Heart left ventricle (tissue), 16 donors: ENCODE data around the gene MGAT5. TPM values are rescaled to one million over a fixed set of nuclear protein-coding genes. Genes with fewer than 3 reads are reported as not detected.

Experiments
- ATAC-seq, 4 donors: fragments of 200-7000 bp; cut with Tn5 transposase; one replicate each; pipeline ENCODE4 v1.9.1; 2020 to 2022; ENCODE audit warnings: moderate library complexity in 4 of 4, mild to moderate bottlenecking in 3 of 4, moderate number of reproducible peaks in 1 of 4
- DNase-seq, 5 donors: peaks; one replicate each; pipeline ENCODE4 v3.0.0-alpha.2; 2020
- H3K27ac ChIP-seq, 12 donors: fragments of 200-600 bp; sonication (generic) in 4 of 12; one replicate each; pipeline versions ENCODE4 v1.5.0 to v1.8.0; 2016 to 2022; ENCODE audit warnings: mild to moderate bottlenecking in 2 of 12
- H3K27me3 ChIP-seq, 9 donors: fragments of 200-600 bp; sonication (generic) in 2 of 9; one replicate each; pipeline versions ENCODE4 v1.5.1 to v1.8.0; 2016 to 2022; ENCODE audit warnings: mild to moderate bottlenecking in 3 of 9
- H3K36me3 ChIP-seq, 9 donors: fragments of 200-600 bp; sonication (generic) in 2 of 9; one replicate each; pipeline versions ENCODE4 v1.5.0 to v1.8.0; 2018 to 2022; ENCODE audit warnings: mild to moderate bottlenecking in 2 of 9
- H3K4me1 ChIP-seq, 12 donors: fragments of 200-600 bp; sonication (generic) in 4 of 12; one replicate each; pipeline versions ENCODE4 v1.5.0 to v1.8.0; 2016 to 2022; ENCODE audit warnings: mild to moderate bottlenecking in 3 of 12
- H3K4me3 ChIP-seq, 12 donors: fragments of 200-600 bp; sonication (generic) in 4 of 12; one replicate each; pipeline versions ENCODE4 v1.5.0 to v1.8.0; 2017 to 2022; ENCODE audit warnings: mild to moderate bottlenecking in 9 of 12, moderate library complexity in 4 of 12
- H3K9me3 ChIP-seq, 12 donors: fragments of 200-600 bp; sonication (generic) in 4 of 12; one replicate each; pipeline versions ENCODE4 v1.5.0 to v1.8.0; 2016 to 2022; ENCODE audit warnings: mild to moderate bottlenecking in 1 of 12
- CTCF ChIP-seq, 12 donors: fragments of 200-600 bp; sonication (generic) in 4 of 12; IDR thresholded peaks; one replicate each; pipeline versions ENCODE4 v1.5.0 to v1.8.0; 2018 to 2022; ENCODE audit warnings: antibody characterized with exemption in 12 of 12, mild to moderate bottlenecking in 5 of 12
- POLR2A ChIP-seq, 2 donors: fragments of 450-650 bp; IDR thresholded peaks; one replicate each; pipeline ENCODE4 v1.6.1; 2017; ENCODE audit warnings: antibody characterized with exemption in 2 of 2, mild to moderate bottlenecking in 2 of 2, moderate library complexity in 2 of 2
- WGBS, 4 donors: extraction: QIAGEN DNeasy Blood & Tissue Kit in 2 of 4; methylation state at CpG; one replicate each; pipeline versions ENCODE4 v1.1.5 to v1.1.7; 2013 to 2018; 5-methylcytosine and 5-hydroxymethylcytosine counted together
- intact Hi-C, 10 donors: fragments of 100-400 bp; cut with DNase I; formaldehyde crosslinking; loops; one replicate each; pipeline versions ENCODE4 v1.11.1 to v1.14.2; 2022
- polyA plus RNA-seq, 2 donors: library from polyadenylated mRNA; stranded (reverse); fragments of 200-250 nt; gene quantifications; one replicate each; pipeline ENCODE4 v1.2.3, GENCODE V29; 2013
- total RNA-seq, 9 donors: library from RNA; depleted of rRNA in 2 of 9; stranded (reverse); fragments of >200 nt in 2 of 9; fragmentation: NEBNext Ultra II Directional in 3 of 9; extraction: Animal tissue kit (Norgen Biotek cat#: 25700) in 3 of 9; gene quantifications; one replicate each; pipeline versions ENCODE4 v1.1.0 to v1.2.4, GENCODE V29; 2016 to 2023
- donor health status: ischemic (EF 13 %, LVEDD 7.1; RV severe dilation, severe dysfunction).
- donor health status: healthy with polysubstance abuse.
- donor health status: DM: no; HTN: yes; CAD: no.
- donor health status: DM: no; HTN: no; CAD: no.
- donor health status: ischemic (EF 25% LVEDD 6.9; RV normal size, moderate dysfunction).
- donor health status: ischemic (EF 25% LVEDD 5.7; RV mildly dilated, moderate dysfunction).
- donor health status: healthy.
- donor health status: DM: yes; HTN: yes; CAD: no.
- donor health status: ischemic (EF 35%, LVEDD 5.7; RV mildly dilated, moderate dysfunction).
- donor health status: nonischemic (EF 11% LVEDD 7.7; RV severe dilation, severe dysfunction).
- donor health status: DM: yes; HTN: yes; CAD: no.
- donor health status: PGD.
- donor health status: ischemic (EF 29% LVEDD 5.4; RV normal size, mild dysfunction).
- donor health status: nonischemic (EF 23%, LVEDD 6.1; RV moderate dilation, normal function).

MGAT5 gene
- total and polyA plus RNA-seq, 11 donors, result 9.7 to 116 (median 79.3) TPM

GRCh38 chr2:134435936-134436335, 182.1 kb downstream of the MGAT5 start:
- Histone ChIP-seq H3K4me1 (peaks cover 0 to 1% (median 0%) of the 10 kb centered on the region in 12 donors), H3K27me3 (no peaks in the 10 kb centered on the region), H3K27ac (no peak overlapping the region), H3K4me3 (no peak overlapping the region), H3K9me3 (no peaks in the 10 kb centered on the region), H3K36me3 (peaks cover 0 to 82% (median 65%) of the 10 kb centered on the region in 9 donors)
- TF ChIP-seq POLR2A (IDR thresholded peaks at IDR 0.05) (no peak), CTCF (IDR thresholded peaks at IDR 0.05) (no peak)
- intact Hi-C loops, result no loop called here
- DNase-seq (no peak), ATAC-seq (no peak)

GRCh38 chr2:134436706-134437105, 182.8 kb downstream of the MGAT5 start:
- DNase-seq (no peak), ATAC-seq (no peak)
- peaks cover 0 to 76% (median 61%) of the 10 kb centered on the region in 9 donors for H3K36me3 ChIP-seq
- no peak overlapping the region for H3K27ac ChIP-seq
- no peaks in the 10 kb centered on the region for H3K27me3 ChIP-seq
- WGBS, 4 donors, result 95 to 96% (median 95%) methylated on average over 7 of the region's 7 CpGs
- no peaks in the 10 kb centered on the region for H3K9me3 ChIP-seq
- intact Hi-C loops, result no loop called here
- H3K4me3 ChIP-seq, result no peak overlapping the region
- TF ChIP-seq POLR2A (IDR thresholded peaks at IDR 0.05) (no peak), CTCF (IDR thresholded peaks at IDR 0.05) (no peak)
- H3K4me1 ChIP-seq, result peaks cover 0 to 8% (median 0%) of the 10 kb centered on the region in 12 donors

- Histone ChIP-seq H3K27me3 (no peaks in the 10 kb centered on the region), H3K27ac (no peak overlapping the region), H3K9me3 (no peaks in the 10 kb centered on the region), H3K36me3 (peaks cover 0 to 67% (median 44%) of the 10 kb centered on the region in 9 donors), H3K4me1 (peaks cover 0 to 10% (median 0%) of the 10 kb centered on the region in 12 donors), H3K4me3 (no peak overlapping the region)
- no peak for ATAC-seq
- TF ChIP-seq POLR2A (IDR thresholded peaks at IDR 0.05), result no peak
- no peak for TF ChIP-seq CTCF (IDR thresholded peaks at IDR 0.05)
- WGBS, 4 donors, result 78 to 85% (median 83%) methylated on average over 3 of the region's 3 CpGs
- no peak for DNase-seq
- intact Hi-C loops, result no loop called here
Measured at GRCh38 chr2:134438371-134438770, 184.5 kb downstream of the MGAT5 start.

- 92 to 98% (median 97%) methylated on average over 16 of the region's 16 CpGs for WGBS, 4 donors
- TF ChIP-seq POLR2A (IDR thresholded peaks at IDR 0.05) (no peak), CTCF (IDR thresholded peaks at IDR 0.05) (no peak)
- Histone ChIP-seq H3K4me3 (no peak overlapping the region), H3K27me3 (no peaks in the 10 kb centered on the region), H3K9me3 (no peaks in the 10 kb centered on the region), H3K27ac (peak overlapping the region in 1 of 12 donors; percentile 64), H3K4me1 (peaks cover 0 to 21% (median 3%) of the 10 kb centered on the region in 12 donors), H3K36me3 (peaks cover 0 to 61% (median 32%) of the 10 kb centered on the region in 9 donors)
- no peak for DNase-seq
- intact Hi-C loops, result loop anchor here in 3 of 10 donors (10.0 kb wide), 2 partner anchors 66 to 556 kb away; no protein-coding TSS in a partner anchor
- ATAC-seq, result no peak
Measured at GRCh38 chr2:134440336-134440909, 186.6 kb downstream of the MGAT5 start.
